Upper lobe of left lung (tissue), 4 donors: ENCODE results near the gene MSS51.

Experiments
- EP300 ChIP-seq, 4 donors: sonication (generic); formaldehyde crosslinking; IDR thresholded peaks; one replicate each; pipeline ENCODE4 v1.5.1; 2017; ENCODE audit warnings: antibody characterized with exemption in 4 of 4, control low read depth in 2 of 4
- POLR2A ChIP-seq, 4 donors: fragments of 450-650 bp; IDR thresholded peaks; one replicate each; pipeline ENCODE4 v1.5.1; 2016 to 2017; ENCODE audit warnings: antibody characterized with exemption in 4 of 4, mild to moderate bottlenecking in 2 of 4
- POLR2AphosphoS5 ChIP-seq, 2 donors: sonication (generic); formaldehyde crosslinking; IDR thresholded peaks; one replicate each; pipeline ENCODE4 v1.5.1; 2017; ENCODE audit warnings: antibody characterized with exemption in 2 of 2
- TF ChIP-seq, protein P1 (sequence below), 6 experiments: fragments of 450-650 bp in 4 of 6; fragments of 200-600 bp in 2 of 6; sonication (generic) in 2 of 6; IDR thresholded peaks; one replicate each; pipeline ENCODE4 v1.5.1; 2016 to 2019; ENCODE audit warnings: antibody characterized with exemption in 6 of 6

GRCh38 chr10:73388228-73388627 is 45.1 kb downstream of the MSS51 start:
- TF ChIP-seq POLR2AphosphoS5 (IDR thresholded peaks at IDR 0.05) (no peak), EP300 (IDR thresholded peaks at IDR 0.05) (no peak), POLR2A (IDR thresholded peaks at IDR 0.05) (no peak)
- TF ChIP-seq, protein P1, sequence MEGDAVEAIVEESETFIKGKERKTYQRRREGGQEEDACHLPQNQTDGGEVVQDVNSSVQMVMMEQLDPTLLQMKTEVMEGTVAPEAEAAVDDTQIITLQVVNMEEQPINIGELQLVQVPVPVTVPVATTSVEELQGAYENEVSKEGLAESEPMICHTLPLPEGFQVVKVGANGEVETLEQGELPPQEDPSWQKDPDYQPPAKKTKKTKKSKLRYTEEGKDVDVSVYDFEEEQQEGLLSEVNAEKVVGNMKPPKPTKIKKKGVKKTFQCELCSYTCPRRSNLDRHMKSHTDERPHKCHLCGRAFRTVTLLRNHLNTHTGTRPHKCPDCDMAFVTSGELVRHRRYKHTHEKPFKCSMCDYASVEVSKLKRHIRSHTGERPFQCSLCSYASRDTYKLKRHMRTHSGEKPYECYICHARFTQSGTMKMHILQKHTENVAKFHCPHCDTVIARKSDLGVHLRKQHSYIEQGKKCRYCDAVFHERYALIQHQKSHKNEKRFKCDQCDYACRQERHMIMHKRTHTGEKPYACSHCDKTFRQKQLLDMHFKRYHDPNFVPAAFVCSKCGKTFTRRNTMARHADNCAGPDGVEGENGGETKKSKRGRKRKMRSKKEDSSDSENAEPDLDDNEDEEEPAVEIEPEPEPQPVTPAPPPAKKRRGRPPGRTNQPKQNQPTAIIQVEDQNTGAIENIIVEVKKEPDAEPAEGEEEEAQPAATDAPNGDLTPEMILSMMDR (IDR thresholded peaks at IDR 0.05), result no peak
